ENCODE results near the gene OTX1. TPM values are rescaled to one million over a fixed set of nuclear protein-coding genes. Genes with fewer than 3 reads are reported as not detected.
A peak's percentile ranks its signal among the peaks of the same experiment; 100 is the strongest.

OTX1 gene
- total RNA-seq, 3 donors from 2014 or later: 0.22 TPM; not detected in 2

DNA sequence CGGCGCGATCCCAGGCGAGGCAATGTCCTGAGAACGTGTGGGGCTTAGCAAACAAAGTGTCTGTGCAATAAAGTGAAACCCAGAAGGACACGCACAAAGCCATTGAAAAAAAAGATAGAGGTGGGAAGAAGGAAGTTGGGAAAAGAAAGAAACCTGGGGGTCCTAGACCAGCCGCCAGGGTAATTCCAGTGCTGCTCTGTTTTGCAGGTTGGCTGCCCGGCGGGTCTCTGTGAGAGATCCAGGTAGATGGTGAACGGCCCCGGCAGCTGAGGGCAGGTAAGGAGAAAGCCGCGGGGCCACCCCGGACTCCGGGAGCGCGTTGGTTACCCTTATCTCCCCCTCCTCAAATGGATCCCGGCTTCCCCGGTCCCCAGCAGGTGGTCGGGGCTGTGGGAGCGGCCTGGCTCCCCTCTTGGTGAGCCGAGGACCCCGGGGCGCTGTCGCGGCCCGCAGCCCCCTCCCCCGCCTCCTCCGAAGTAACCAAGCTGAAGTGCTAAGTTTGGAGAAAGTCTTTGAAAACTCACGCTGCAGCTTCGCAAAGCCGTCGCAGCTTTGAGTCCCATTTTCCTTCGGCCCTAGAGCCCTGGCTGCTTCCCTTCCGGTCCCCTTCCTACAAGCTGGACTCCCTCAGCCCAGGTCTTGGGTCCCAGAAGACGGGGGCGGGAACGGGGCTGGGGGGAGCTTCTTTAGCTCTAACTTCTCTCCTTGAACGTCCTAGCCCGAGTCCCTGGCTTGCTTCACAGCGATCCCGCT lies 588 bp downstream of the OTX1 start:
- TF ChIP-seq, protein P1, sequence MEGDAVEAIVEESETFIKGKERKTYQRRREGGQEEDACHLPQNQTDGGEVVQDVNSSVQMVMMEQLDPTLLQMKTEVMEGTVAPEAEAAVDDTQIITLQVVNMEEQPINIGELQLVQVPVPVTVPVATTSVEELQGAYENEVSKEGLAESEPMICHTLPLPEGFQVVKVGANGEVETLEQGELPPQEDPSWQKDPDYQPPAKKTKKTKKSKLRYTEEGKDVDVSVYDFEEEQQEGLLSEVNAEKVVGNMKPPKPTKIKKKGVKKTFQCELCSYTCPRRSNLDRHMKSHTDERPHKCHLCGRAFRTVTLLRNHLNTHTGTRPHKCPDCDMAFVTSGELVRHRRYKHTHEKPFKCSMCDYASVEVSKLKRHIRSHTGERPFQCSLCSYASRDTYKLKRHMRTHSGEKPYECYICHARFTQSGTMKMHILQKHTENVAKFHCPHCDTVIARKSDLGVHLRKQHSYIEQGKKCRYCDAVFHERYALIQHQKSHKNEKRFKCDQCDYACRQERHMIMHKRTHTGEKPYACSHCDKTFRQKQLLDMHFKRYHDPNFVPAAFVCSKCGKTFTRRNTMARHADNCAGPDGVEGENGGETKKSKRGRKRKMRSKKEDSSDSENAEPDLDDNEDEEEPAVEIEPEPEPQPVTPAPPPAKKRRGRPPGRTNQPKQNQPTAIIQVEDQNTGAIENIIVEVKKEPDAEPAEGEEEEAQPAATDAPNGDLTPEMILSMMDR (IDR thresholded peaks at IDR 0.05): no peak
- DNase-seq (peak in 2 of 3 donors; percentile 7 to 33), ATAC-seq (no peak)
- intact Hi-C loops (cut with DNase I, micrococcal nuclease): no loop called here
- H3K36me3 ChIP-seq (ENCODE audit: low read depth): no peaks in the 10 kb centered on the region
- no peak overlapping the region for H3K4me3 ChIP-seq
- H3K4me1 ChIP-seq (ENCODE audit: low read depth): peaks cover 47% of the 10 kb centered on the region
- no peaks in the 10 kb centered on the region for H3K9me3 ChIP-seq

DNA sequence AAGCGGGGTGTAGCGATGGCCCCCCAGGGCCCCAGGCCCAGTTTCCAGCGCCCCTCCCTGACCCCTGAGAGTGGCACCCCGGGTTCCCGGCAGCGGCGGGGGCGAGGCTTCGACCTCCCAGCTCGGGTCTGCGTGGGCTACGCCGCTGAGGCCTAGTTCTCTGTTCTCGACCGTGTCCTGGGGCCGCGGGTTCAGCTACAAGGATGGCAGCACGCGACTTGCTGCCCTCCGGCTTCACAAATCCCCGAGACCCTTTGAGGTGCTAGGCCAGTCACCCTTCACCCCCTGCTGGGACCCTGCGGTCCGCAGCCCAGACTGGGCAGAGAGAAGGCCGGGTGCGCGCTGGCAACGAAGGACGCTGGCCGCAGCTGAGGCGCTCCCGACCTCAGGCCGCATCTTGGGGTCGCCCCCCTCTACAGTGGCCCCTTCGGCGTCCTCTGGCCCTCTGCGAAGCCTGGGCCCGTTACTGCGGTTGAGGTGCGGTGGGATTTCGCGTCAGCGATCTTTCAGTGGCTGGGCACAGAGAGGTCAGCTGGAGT lies 1.2 kb downstream of the OTX1 start:
- TF ChIP-seq, protein P1 (IDR thresholded peaks at IDR 0.05): no peak
- ATAC-seq (no peak), DNase-seq (peak in 1 of 3 donors; percentile 27)
- no peak overlapping the region for H3K4me3 ChIP-seq
- no peaks in the 10 kb centered on the region for H3K9me3 ChIP-seq
- no peaks in the 10 kb centered on the region for H3K36me3 ChIP-seq (ENCODE audit: low read depth)
- H3K4me1 ChIP-seq (ENCODE audit: low read depth): peaks cover 49% of the 10 kb centered on the region
- intact Hi-C loops (cut with DNase I, micrococcal nuclease): no loop called here

DNA sequence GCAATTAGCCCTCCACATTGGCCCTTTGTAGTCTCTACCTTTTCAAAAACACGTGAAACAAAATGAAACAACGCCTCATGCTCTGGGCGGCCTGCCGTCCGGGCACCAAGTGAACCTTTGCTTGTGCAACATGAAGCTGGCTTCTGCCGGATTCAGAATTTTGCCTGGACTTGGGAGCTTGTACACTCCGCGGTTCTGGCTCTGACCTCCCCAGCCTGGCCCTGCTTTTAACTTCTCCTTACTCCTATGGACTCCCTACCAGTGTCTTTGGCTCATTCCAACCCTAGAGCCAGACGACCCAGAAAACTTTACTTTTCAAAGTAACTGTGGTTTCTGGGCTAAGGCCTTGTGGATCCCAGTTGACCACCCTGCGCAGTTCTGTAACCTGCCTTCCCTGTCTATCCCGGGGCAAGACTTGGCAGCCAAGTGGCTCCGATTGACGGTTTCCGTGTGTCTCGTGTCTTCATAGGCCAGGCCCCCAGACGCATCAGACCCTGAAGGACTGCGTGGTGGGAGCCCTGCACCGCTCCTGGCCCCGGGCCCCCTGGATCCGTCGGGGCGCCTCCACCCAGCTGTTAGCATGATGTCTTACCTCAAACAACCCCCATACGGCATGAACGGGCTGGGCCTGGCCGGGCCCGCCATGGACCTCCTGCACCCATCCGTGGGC lies 1.9 kb downstream of the OTX1 start:
- TF ChIP-seq, protein P1 (IDR thresholded peaks at IDR 0.05): no peak
- Histone ChIP-seq H3K9me3 (no peaks in the 10 kb centered on the region), H3K4me3 (no peak overlapping the region), H3K4me1 (ENCODE audit: low read depth) (peaks cover 51% of the 10 kb centered on the region), H3K36me3 (ENCODE audit: low read depth) (no peaks in the 10 kb centered on the region)
- ATAC-seq (no peak), DNase-seq (no peak)
- intact Hi-C loops (cut with DNase I, micrococcal nuclease): no loop called here

DNA sequence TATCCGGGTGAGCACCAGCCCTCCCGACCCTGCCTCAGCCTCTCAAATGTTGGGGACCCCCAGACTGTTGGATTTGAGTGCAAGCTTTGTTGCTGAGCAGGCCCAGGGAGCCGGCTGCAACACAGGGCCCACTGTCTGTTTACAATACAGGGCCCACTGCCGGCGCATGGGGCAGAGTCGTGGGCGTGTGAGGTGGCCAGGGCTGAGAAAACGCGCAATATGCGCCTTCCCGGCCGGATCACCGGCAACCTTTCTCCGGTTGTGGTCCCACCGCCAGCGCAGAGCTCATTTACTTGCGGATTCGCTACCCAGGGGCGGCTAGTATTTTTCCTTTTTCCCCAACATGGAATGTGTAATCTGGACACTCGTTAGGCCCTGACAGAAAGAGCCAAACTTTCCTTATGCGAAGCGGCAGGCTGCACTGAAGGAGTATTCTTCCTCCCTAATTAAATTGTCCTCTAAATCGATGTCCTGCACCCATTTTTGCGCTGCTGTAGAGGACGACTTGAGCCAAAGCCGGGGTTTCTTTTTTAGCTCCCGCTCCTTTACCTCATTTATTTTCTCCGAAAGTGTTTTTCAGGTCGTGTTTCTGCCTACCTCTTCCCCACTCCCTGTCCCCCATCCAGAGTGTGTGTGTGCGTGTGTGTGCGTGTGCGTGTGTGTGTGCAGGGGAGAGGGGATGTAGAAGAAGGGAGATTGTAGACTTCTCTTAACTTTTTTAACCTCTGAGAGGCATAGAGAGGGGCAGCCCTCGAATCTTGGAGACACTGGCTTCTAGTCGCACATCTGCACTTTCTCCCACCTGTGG lies 2.7 kb downstream of the OTX1 start:
- ATAC-seq: no peak
- H3K36me3 ChIP-seq (ENCODE audit: low read depth): no peaks in the 10 kb centered on the region
- no peaks in the 10 kb centered on the region for H3K9me3 ChIP-seq
- peak in 1 of 3 donors; percentile 21 for DNase-seq
- no peak overlapping the region for H3K4me3 ChIP-seq
- intact Hi-C loops (cut with DNase I, micrococcal nuclease): no loop called here
- peaks cover 47% of the 10 kb centered on the region for H3K4me1 ChIP-seq (ENCODE audit: low read depth)
- TF ChIP-seq, protein P1 (IDR thresholded peaks at IDR 0.05): no peak

DNA sequence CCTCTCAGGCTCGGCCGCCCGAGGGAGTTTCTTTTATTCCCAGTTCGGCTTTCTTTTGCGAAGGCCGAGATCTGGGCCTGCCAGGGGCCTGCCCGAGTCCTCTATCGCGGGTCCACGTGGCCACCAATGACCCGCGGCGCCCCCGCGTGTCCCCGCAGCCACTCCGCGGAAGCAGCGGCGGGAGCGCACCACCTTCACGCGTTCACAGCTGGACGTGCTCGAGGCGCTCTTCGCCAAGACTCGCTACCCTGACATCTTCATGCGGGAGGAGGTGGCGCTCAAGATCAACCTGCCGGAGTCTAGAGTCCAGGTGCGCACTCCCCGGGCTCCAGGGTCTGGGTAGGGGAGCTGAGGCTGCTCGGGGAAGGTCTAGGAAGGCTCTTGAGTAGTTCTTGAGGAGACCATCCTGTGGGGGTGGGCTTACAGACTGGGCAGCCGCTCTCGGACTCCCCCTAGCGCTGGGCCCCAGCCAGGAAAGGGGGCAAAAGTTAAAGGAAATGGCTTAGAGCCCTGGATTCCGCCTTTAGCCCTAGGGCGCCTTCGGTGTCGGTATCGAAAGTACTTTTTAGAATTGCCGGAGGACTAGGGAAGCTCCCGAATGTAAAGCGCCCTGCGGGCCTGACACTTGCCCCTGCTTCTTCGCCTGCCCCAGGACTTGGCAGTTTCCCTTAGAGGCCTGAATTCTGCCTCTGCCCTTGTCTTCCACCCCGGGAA lies 3.4 kb downstream of the OTX1 start:
- DNase-seq (peak; percentile 53 to 65 (median 55)), ATAC-seq (peak; percentile 54)
- Histone ChIP-seq H3K9me3 (no peaks in the 10 kb centered on the region), H3K36me3 (ENCODE audit: low read depth) (no peaks in the 10 kb centered on the region), H3K4me3 (no peak overlapping the region), H3K4me1 (ENCODE audit: low read depth) (peaks cover 47% of the 10 kb centered on the region)
- TF ChIP-seq, protein P1 (IDR thresholded peaks at IDR 0.05): no peak
- intact Hi-C loops (cut with DNase I, micrococcal nuclease): no loop called here

Measured in mucosa of descending colon (tissue), 3 donors.